H9 (cell line): ENCODE data around the gene MICU2. TPM values are rescaled to one million over a fixed set of nuclear protein-coding genes. Genes with fewer than 3 reads are reported as not detected.
A peak's percentile ranks its signal among the peaks of the same experiment; 100 is the strongest.

ENCODE experiments used
- DNase-seq: peaks from one replicate; pipeline ENCODE4 v3.0.0-alpha.2; 2017
- H2AFZ ChIP-seq: one replicate; pipeline ENCODE4 v1.6.1; 2013; ENCODE audit warnings: mild to moderate bottlenecking, low read length, control low read depth, moderate library complexity
- H2AK5ac ChIP-seq: 2 replicates; pipeline ENCODE4 v1.6.1; 2013; ENCODE audit warnings: low read length, control low read depth, mixed read lengths; ENCODE audit not compliant: insufficient read length
- H2BK120ac ChIP-seq: one replicate; pipeline ENCODE4 v1.6.1; 2013; ENCODE audit warnings: low read depth, mild to moderate bottlenecking, low read length, control low read depth, inconsistent platforms; ENCODE audit not compliant: poor library complexity, severe bottlenecking
- H2BK12ac ChIP-seq: 2 replicates; pipeline ENCODE4 v1.6.1; 2013; ENCODE audit warnings: low read length, control low read depth, mixed read lengths, low read depth; ENCODE audit not compliant: insufficient read length
- H2BK15ac ChIP-seq: 2 replicates; pipeline ENCODE4 v1.6.1; 2013; ENCODE audit warnings: low read depth, low read length, control low read depth
- H2BK20ac ChIP-seq: one replicate; pipeline ENCODE4 v1.6.1; 2013; ENCODE audit warnings: low read depth, mild to moderate bottlenecking, low read length, control low read depth, inconsistent platforms; ENCODE audit not compliant: poor library complexity, severe bottlenecking
- H2BK5ac ChIP-seq: 2 replicates; pipeline ENCODE4 v1.6.1; 2013; ENCODE audit warnings: low read length, control low read depth, mixed read lengths; ENCODE audit not compliant: insufficient read length
- H3K14ac ChIP-seq: 2 replicates; pipeline ENCODE4 v1.6.1; 2013; ENCODE audit warnings: low read length, control low read depth; ENCODE audit not compliant: insufficient read depth
- H3K18ac ChIP-seq: 2 replicates; pipeline ENCODE4 v1.6.1; 2013; ENCODE audit warnings: low read depth, mild to moderate bottlenecking, mixed read lengths, low read length, control low read depth; ENCODE audit not compliant: insufficient read length
- H3K23ac ChIP-seq: 2 replicates; pipeline ENCODE4 v1.6.1; 2013; ENCODE audit warnings: low read length, control low read depth, mixed read lengths, low read depth; ENCODE audit not compliant: insufficient read length
- H3K23me2 ChIP-seq: 2 replicates; pipeline ENCODE4 v1.6.1; 2013; ENCODE audit warnings: low read depth, mild to moderate bottlenecking, mixed read lengths, low read length, control low read depth; ENCODE audit not compliant: insufficient read length, poor library complexity, severe bottlenecking
- H3K27ac ChIP-seq: 2 replicates; pipeline ENCODE4 v1.5.1; 2013; ENCODE audit warnings: low read length, control low read depth, mixed read lengths, low read depth; ENCODE audit not compliant: insufficient read length
- H3K27me3 ChIP-seq: 2 replicates; pipeline ENCODE4 v1.6.1; 2013; ENCODE audit warnings: low read length, control low read depth, inconsistent platforms; ENCODE audit not compliant: insufficient read depth
- H3K4ac ChIP-seq: 2 replicates; pipeline ENCODE4 v1.6.1; 2013; ENCODE audit warnings: low read depth, mild to moderate bottlenecking, control low read depth, inconsistent platforms, low read length, moderate library complexity
- H3K4me1 ChIP-seq: 2 replicates; pipeline ENCODE4 v1.6.1; 2013; ENCODE audit warnings: low read length, control low read depth, inconsistent platforms; ENCODE audit not compliant: insufficient read depth
- H3K4me2 ChIP-seq: 2 replicates; pipeline ENCODE4 v1.6.1; 2013; ENCODE audit warnings: low read length, control low read depth, mixed read lengths; ENCODE audit not compliant: insufficient read length, insufficient read depth
- H3K56ac ChIP-seq: 2 replicates; pipeline ENCODE4 v1.6.1; 2013; ENCODE audit warnings: low read depth, mild to moderate bottlenecking, mixed read lengths, low read length, control low read depth; ENCODE audit not compliant: insufficient read length
- H3K79me1 ChIP-seq: 2 replicates; pipeline ENCODE4 v1.6.1; 2013; ENCODE audit warnings: low read depth, mild to moderate bottlenecking, moderate library complexity, low read length, control low read depth, inconsistent platforms; ENCODE audit not compliant: insufficient read depth, poor library complexity, severe bottlenecking
- H3K79me2 ChIP-seq: 2 replicates; pipeline ENCODE4 v1.6.1; 2013; ENCODE audit warnings: low read length, control low read depth, inconsistent platforms; ENCODE audit not compliant: insufficient read depth
- H3K9ac ChIP-seq: 2 replicates; pipeline ENCODE4 v1.6.1; 2013; ENCODE audit warnings: low read length, control low read depth, mixed read lengths; ENCODE audit not compliant: insufficient read length; ENCODE audit errors: extremely low read depth
- H3K9me3 ChIP-seq: one replicate; pipeline ENCODE4 v1.6.1; 2013; ENCODE audit warnings: low read depth, low read length, inconsistent platforms; ENCODE audit not compliant: control insufficient read depth
- H3T11ph ChIP-seq: one replicate; pipeline ENCODE4 v1.6.1; 2013; ENCODE audit warnings: mild to moderate bottlenecking, low read length, control low read depth, inconsistent platforms
- H4K20me1 ChIP-seq: one replicate; pipeline ENCODE4 v1.6.1; 2013; ENCODE audit not compliant: control insufficient read depth, insufficient read length, insufficient read depth
- H4K5ac ChIP-seq: 2 replicates; pipeline ENCODE4 v1.6.1; 2013; ENCODE audit warnings: low read depth, mild to moderate bottlenecking, mixed read lengths, low read length, control low read depth; ENCODE audit not compliant: insufficient read length
- H4K8ac ChIP-seq: replicated peaks from 2 replicates; pipeline ENCODE4 v1.6.1; 2013; ENCODE audit warnings: low read length, control low read depth, mixed read lengths, low read depth; ENCODE audit not compliant: insufficient read length
- H4K91ac ChIP-seq: 2 replicates; pipeline ENCODE4 v1.6.1; 2013; ENCODE audit warnings: low read depth, mild to moderate bottlenecking, moderate library complexity, mixed read lengths, low read length, control low read depth; ENCODE audit not compliant: insufficient read length
- H3K27ac Mint-ChIP-seq, 3 experiments: 2 replicates in 2 of 3; 3 replicates in 1 of 3; pipeline ENCODE4 v1.8.0; 2020 to 2021; ENCODE audit warnings: mixed read lengths in 3 of 3, mild to moderate bottlenecking in 1 of 3, moderate library complexity in 1 of 3
- H3K27me3 Mint-ChIP-seq: 2 replicates; pipeline ENCODE4 v1.8.0; 2021; ENCODE audit warnings: low read depth, mild to moderate bottlenecking, moderate library complexity, mixed read lengths
- H3K36me3 Mint-ChIP-seq, 3 experiments: 2 replicates in 2 of 3; 3 replicates in 1 of 3; pipeline ENCODE4 v1.8.0; 2020 to 2021; ENCODE audit warnings: low read depth in 3 of 3, mixed read lengths in 3 of 3; ENCODE audit not compliant: insufficient read depth in 1 of 3
- H3K4me1 Mint-ChIP-seq, 2 experiments: 2 replicates each; pipeline ENCODE4 v1.8.0; 2020; ENCODE audit warnings: mixed read lengths in 2 of 2
- H3K4me3 Mint-ChIP-seq, 2 experiments: 2 replicates in 1 of 2; 3 replicates in 1 of 2; pipeline ENCODE4 v1.8.0; 2020 to 2021; ENCODE audit warnings: mild to moderate bottlenecking in 2 of 2, mixed read lengths in 2 of 2, moderate library complexity in 1 of 2
- H3K9me3 Mint-ChIP-seq, 2 experiments: 2 replicates in 1 of 2; 3 replicates in 1 of 2; pipeline ENCODE4 v1.8.0; 2020; ENCODE audit warnings: mild to moderate bottlenecking in 2 of 2, mixed read lengths in 2 of 2, moderate library complexity in 1 of 2
- WGBS: extraction: QIAGEN DNeasy Blood & Tissue Kit; methylation state at CpG from one replicate; pipeline ENCODE4 v1.1.7; 2013; ENCODE audit warnings: missing lambda C conversion rate, low lambda C conversion rate, mixed read lengths; ENCODE audit not compliant: insufficient read length; ENCODE audit errors: extremely low coverage; 5-methylcytosine and 5-hydroxymethylcytosine counted together
- total RNA-seq: library from RNA; stranded (reverse); gene quantifications from 2 replicates; pipeline ENCODE4 v1.2.1, GENCODE V29; 2021
- TF ChIP-seq, protein P1 (sequence below): fragments of 200-600 bp; sonication (generic); conservative IDR thresholded peaks from 3 replicates; pipeline ENCODE4 v1.8.0; 2021; ENCODE audit warnings: antibody characterized with exemption, mild to moderate bottlenecking

The MICU2 gene
- total RNA-seq, 1 experiment from 2014 or later = 38.4 TPM

DNA sequence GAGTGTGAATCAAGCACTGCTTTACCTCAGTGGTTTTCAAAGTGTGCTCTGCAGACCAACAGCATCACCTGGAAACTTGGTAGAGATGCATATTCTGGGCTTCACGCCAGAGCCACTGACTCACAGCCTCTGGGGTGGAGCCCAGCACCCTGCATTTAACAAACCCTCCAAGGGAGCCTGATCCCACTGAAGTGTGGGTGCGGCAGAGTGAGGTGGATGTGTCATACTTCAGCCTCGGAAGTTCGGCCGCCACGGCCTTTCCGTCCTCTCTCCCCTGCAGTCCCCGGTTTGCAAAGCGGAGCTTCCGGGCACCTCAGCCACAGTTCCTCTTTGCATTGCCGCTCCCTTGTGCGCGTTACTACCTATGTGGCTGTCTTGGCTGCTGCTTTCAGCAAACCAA lies 33.3 kb upstream of the MICU2 start:
- TF ChIP-seq, protein P1, sequence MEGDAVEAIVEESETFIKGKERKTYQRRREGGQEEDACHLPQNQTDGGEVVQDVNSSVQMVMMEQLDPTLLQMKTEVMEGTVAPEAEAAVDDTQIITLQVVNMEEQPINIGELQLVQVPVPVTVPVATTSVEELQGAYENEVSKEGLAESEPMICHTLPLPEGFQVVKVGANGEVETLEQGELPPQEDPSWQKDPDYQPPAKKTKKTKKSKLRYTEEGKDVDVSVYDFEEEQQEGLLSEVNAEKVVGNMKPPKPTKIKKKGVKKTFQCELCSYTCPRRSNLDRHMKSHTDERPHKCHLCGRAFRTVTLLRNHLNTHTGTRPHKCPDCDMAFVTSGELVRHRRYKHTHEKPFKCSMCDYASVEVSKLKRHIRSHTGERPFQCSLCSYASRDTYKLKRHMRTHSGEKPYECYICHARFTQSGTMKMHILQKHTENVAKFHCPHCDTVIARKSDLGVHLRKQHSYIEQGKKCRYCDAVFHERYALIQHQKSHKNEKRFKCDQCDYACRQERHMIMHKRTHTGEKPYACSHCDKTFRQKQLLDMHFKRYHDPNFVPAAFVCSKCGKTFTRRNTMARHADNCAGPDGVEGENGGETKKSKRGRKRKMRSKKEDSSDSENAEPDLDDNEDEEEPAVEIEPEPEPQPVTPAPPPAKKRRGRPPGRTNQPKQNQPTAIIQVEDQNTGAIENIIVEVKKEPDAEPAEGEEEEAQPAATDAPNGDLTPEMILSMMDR = no peak

More for the DNA sequence above, 33.3 kb upstream of the MICU2 start:
- WGBS = no CpG with 5 or more reads among the region's 13 CpGs
- Histone ChIP-seq H3K23ac (no peak overlapping the region), H3K18ac (no peak overlapping the region), H2BK20ac (no peak overlapping the region), H4K20me1 (no peaks in the 10 kb centered on the region), H2BK120ac (no peak overlapping the region), H3K4ac (no peak overlapping the region), H3K9ac (no peak overlapping the region), H4K5ac (peak overlapping the region; percentile 30), H4K8ac (no peak overlapping the region), H2BK15ac (no peak overlapping the region), H3K27ac (no peak overlapping the region), H2AFZ (no peak overlapping the region), H3K79me1 (no peaks in the 10 kb centered on the region), H3K4me2 (no peak overlapping the region), H3K9me3 (peaks cover 1% of the 10 kb centered on the region), H3K4me1 (no peaks in the 10 kb centered on the region; the same call in 1 of the 2 replicates), H2BK12ac (no peak overlapping the region), H3K79me2 (no peaks in the 10 kb centered on the region; the same call in 1 of the 2 replicates), H3K14ac (no peak overlapping the region), H3K23me2 (no peaks in the 10 kb centered on the region), H3K56ac (no peak overlapping the region), H2AK5ac (no peak overlapping the region), H4K91ac (no peak overlapping the region), H3T11ph (no peak overlapping the region), H2BK5ac (no peak overlapping the region), H3K27me3 (no peaks in the 10 kb centered on the region)
- Mint-ChIP-seq H3K36me3 (peaks cover 0 to under 1% (median 0%) of the 10 kb centered on the region in 3 experiments; a peak in 1 of 7 replicates), H3K27ac (no peak overlapping the region), H3K27me3 (no peaks in the 10 kb centered on the region; the same call in none of the 2 replicates), H3K4me1 (no peaks in the 10 kb centered on the region; a peak in 1 of 4 replicates), H3K9me3 (peaks cover under 1 to 1% of the 10 kb centered on the region in 2 experiments; a peak in 4 of 5 replicates), H3K4me3 (no peak overlapping the region)
- no peak for DNase-seq
